Measurements from ENCODE around the gene SFT2D3.
"Not testable (repeated sequence)": the region's sequence is repeated elsewhere in the genome, so short reads cannot be mapped to it uniquely, and the experiment has no call there.

Gene SFT2D3

DNA sequence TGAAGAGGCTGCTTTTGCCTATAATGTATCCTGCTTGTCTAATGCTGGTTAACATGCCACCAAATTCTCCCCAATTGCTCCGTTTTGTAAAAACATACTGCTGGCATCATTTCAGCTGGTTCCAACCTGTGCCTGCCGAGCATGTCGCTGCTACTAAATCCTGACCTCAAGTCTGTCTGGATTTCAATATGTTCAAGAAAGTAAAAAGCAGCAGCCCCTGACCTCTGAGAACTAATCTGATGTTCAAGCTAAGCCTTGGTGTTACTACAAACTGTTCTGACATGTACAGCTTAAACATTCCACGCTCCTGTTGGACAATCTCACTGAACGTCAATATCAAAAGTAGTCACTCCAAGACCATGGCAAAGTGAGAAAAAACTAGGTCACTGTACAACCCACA is 46.3 kb downstream of the SFT2D3 start:
- no peak for DNase-seq (ENCODE audit: low read depth)

DNA sequence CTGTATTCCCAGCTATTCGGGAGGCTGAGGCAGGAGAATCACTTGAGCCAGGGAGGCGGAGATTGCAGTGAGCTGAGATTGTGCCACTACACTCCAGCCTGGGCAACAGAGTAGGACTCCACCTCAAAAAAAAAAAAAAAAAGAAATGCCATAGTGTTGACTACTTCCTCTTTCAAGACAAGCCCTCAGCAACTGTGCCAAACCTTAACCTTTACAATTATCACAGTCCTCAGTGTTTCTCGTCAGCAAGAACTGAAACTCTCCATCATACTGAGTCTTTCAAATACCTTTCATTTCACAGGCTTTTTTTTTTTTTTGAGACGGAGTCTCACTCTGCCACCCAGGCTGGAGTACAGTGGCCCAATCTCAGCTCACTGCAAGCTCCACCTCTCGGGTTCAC is 48.2 kb downstream of the SFT2D3 start:
- not testable (repeated sequence) for DNase-seq (ENCODE audit: low read depth)

- DNase-seq (ENCODE audit: low read depth), result no peak
Measured at GRCh38 chr2:127753374-127753773, 52.1 kb downstream of the SFT2D3 start.

- DNase-seq (ENCODE audit: low read depth), result no peak
Measured at GRCh38 chr2:127754186-127754585, 52.9 kb downstream of the SFT2D3 start.

Data from stimulated activated CD8-positive, alpha-beta memory T cell treated with anti-CD3 and anti-CD28 coated beads, Interleukin-4, amount 100 ng/mL, for 24 hours (primary cell).